Erythroblast (primary cell): ENCODE results near the gene NFIA.

Source experiments
- DNase-seq, 2 experiments: peaks; one replicate each; lab custom pipeline; 2025; lab: John Stamatoyannopoulos, UW
- GATA1 ChIP-seq: IDR thresholded peaks from 2 replicates; pipeline ENCODE4 v1.6.1; 2011; ENCODE audit warnings: low read depth, mild to moderate bottlenecking, control low read depth, low read length, moderate library complexity
- POLR2A ChIP-seq: IDR thresholded peaks from 2 replicates; pipeline ENCODE4 v1.6.1; 2011; ENCODE audit warnings: mild to moderate bottlenecking, low read length

NFIA gene

GRCh38 chr1:61181067-61182038 is 99.0 kb downstream of the NFIA start:
- peak; percentile 65 to 73 for DNase-seq
- no peak for TF ChIP-seq GATA1
- peak; percentile 20 for TF ChIP-seq POLR2A

GRCh38 chr1:61182049-61182448 is 99.7 kb downstream of the NFIA start:
- TF ChIP-seq GATA1 (no peak), POLR2A (no peak)
- DNase-seq = no peak

- DNase-seq = no peak
- TF ChIP-seq GATA1 = no peak
- TF ChIP-seq POLR2A = no peak
Observed at GRCh38 chr1:61182480-61182879, 100.1 kb downstream of the NFIA start.

GRCh38 chr1:61183471-61184039 is 101.2 kb downstream of the NFIA start:
- DNase-seq = peak in 1 of 2 experiments; percentile 22
- TF ChIP-seq POLR2A (no peak), GATA1 (no peak)

GRCh38 chr1:61184040-61184713 is 101.8 kb downstream of the NFIA start:
- no peak for TF ChIP-seq POLR2A
- no peak for TF ChIP-seq GATA1
- DNase-seq = peak; percentile 63 to 72

- DNase-seq = no peak
- TF ChIP-seq GATA1 = no peak
- TF ChIP-seq POLR2A = no peak
Observed at GRCh38 chr1:61184714-61185106, 102.3 kb downstream of the NFIA start.

GRCh38 chr1:61186753-61187152 is 104.4 kb downstream of the NFIA start:
- DNase-seq = no peak
- TF ChIP-seq GATA1 (no peak), POLR2A (no peak)

GRCh38 chr1:61187352-61188086 is 105.2 kb downstream of the NFIA start:
- DNase-seq = no peak
- TF ChIP-seq GATA1 (no peak), POLR2A (no peak)

- TF ChIP-seq POLR2A = no peak
- TF ChIP-seq GATA1 = no peak
Observed at GRCh38 chr1:61190153-61190552, 107.8 kb downstream of the NFIA start.

GRCh38 chr1:61190618-61191432 is 108.5 kb downstream of the NFIA start:
- TF ChIP-seq GATA1 (no peak), POLR2A (no peak)
- DNase-seq = peak in 1 of 2 experiments; percentile 32

More at GRCh38 chr1:61190153-61190552, 107.8 kb downstream of the NFIA start:
- no peak for DNase-seq

GRCh38 chr1:61191433-61191720 is 109.0 kb downstream of the NFIA start:
- TF ChIP-seq POLR2A (no peak), GATA1 (no peak)
- no peak for DNase-seq

- TF ChIP-seq GATA1 = no peak
- TF ChIP-seq POLR2A = no peak
- DNase-seq = peak; percentile 63 to 77
Observed at GRCh38 chr1:61192663-61193330, 110.4 kb downstream of the NFIA start.

- TF ChIP-seq POLR2A (no peak), GATA1 (no peak)
- no peak for DNase-seq
Observed at GRCh38 chr1:61193808-61194207, 111.4 kb downstream of the NFIA start.

GRCh38 chr1:61198554-61198953 is 116.2 kb downstream of the NFIA start:
- no peak for DNase-seq
- TF ChIP-seq GATA1 (no peak), POLR2A (no peak)
